Endothelial cell of umbilical vein (primary cell): ENCODE data around the gene R3HCC1L. TPM values are rescaled to one million over a fixed set of nuclear protein-coding genes. Genes with fewer than 3 reads are reported as not detected.

Experiments used
- BruUV-seq: library from RNA; stranded (reverse); fragments of 400-500 nt; replicated peaks from 2 replicates; lab custom pipeline; 2021; lab: Mats Ljungman, UMichigan
- CTCF ChIA-PET: fragments of 300-600, 350-600 bp; sonication (Branson Sonifier 250); formaldehyde crosslinking; loops from one replicate; lab custom pipeline; 2021; ENCODE audit warnings: antibody characterized with exemption, inconsistent platforms; lab: Charles Lee
- POLR2A ChIA-PET: fragments of 300-600, 350-600 bp; sonication (Branson Sonifier 250); formaldehyde crosslinking; loops from one replicate; lab custom pipeline; 2021; ENCODE audit warnings: antibody characterized with exemption, inconsistent platforms; lab: Charles Lee
- DNase-seq: peaks from one replicate; pipeline ENCODE4 v3.0.0-alpha.2; 2011; ENCODE audit warnings: low read depth, low spot score
- FAIRE-seq: peaks from 2 replicates; lab custom pipeline; 2011; peaks lifted over from hg19 to GRCh38; lab: Jason Lieb, UNC
- H2AFZ ChIP-seq: 2 replicates; pipeline ENCODE4 v1.6.0; 2012; ENCODE audit warnings: low read depth, low read length, control low read depth, inconsistent platforms
- H3K27ac ChIP-seq: 2 replicates; pipeline ENCODE4 v1.5.1; 2011; ENCODE audit warnings: low read depth, mild to moderate bottlenecking, control low read depth, low read length, moderate library complexity; ENCODE audit not compliant: insufficient read depth
- H3K27me3 ChIP-seq, 2 experiments: 2 replicates each; pipeline versions ENCODE4 v1.6.0 to v1.6.1; 2011; ENCODE audit warnings: low read length in 2 of 2, mixed read lengths in 1 of 2; ENCODE audit not compliant: control insufficient read depth in 2 of 2, insufficient read depth in 2 of 2
- H3K36me3 ChIP-seq, 2 experiments: 2 replicates in 1 of 2; 3 replicates in 1 of 2; pipeline ENCODE4 v1.5.1; 2011; ENCODE audit warnings: low read length in 2 of 2, mild to moderate bottlenecking in 1 of 2, moderate library complexity in 1 of 2; ENCODE audit not compliant: control insufficient read depth in 2 of 2, insufficient read depth in 2 of 2; ENCODE audit errors: extremely low read depth in 1 of 2
- H3K4me1 ChIP-seq: 3 replicates; pipeline ENCODE4 v1.5.1; 2011; ENCODE audit warnings: mild to moderate bottlenecking, low read length; ENCODE audit not compliant: control insufficient read depth, insufficient read depth; ENCODE audit errors: extremely low read depth
- H3K4me2 ChIP-seq: 2 replicates; pipeline ENCODE4 v1.6.1; 2011; ENCODE audit warnings: low read length, control low read depth, mixed read lengths; ENCODE audit not compliant: insufficient read depth
- H3K4me3 ChIP-seq, 3 experiments: fragments of 200-600 bp in 1 of 3; sonication (generic), shearing (Covaris generic) in 1 of 3; replicated peaks in 1 of 3; 2 replicates each; pipeline ENCODE4 v1.5.1; 2011 to 2016; ENCODE audit warnings: control low read depth in 3 of 3, low read length in 3 of 3, mild to moderate bottlenecking in 2 of 3, inconsistent platforms in 1 of 3, low read depth in 1 of 3, moderate library complexity in 1 of 3; ENCODE audit not compliant: insufficient read depth in 1 of 3
- H3K79me2 ChIP-seq: 2 replicates; pipeline ENCODE4 v1.6.0; 2012; ENCODE audit warnings: low read length, inconsistent platforms; ENCODE audit not compliant: control insufficient read depth, insufficient read depth
- H3K9ac ChIP-seq: replicated peaks from 2 replicates; pipeline ENCODE3; 2011; ENCODE audit warnings: low read length, control low read depth; ENCODE audit not compliant: insufficient read depth; ENCODE audit errors: extremely low read depth
- H3K9me1 ChIP-seq: replicated peaks from 3 replicates; pipeline ENCODE4 v1.6.0; 2011; ENCODE audit warnings: mild to moderate bottlenecking, low read length; ENCODE audit not compliant: control insufficient read depth, insufficient read depth; ENCODE audit errors: extremely low read depth
- H3K9me3 ChIP-seq: replicated peaks from 2 replicates; pipeline ENCODE4 v1.5.1; 2012; ENCODE audit warnings: low read length, inconsistent platforms; ENCODE audit not compliant: control insufficient read depth, insufficient read depth
- H4K20me1 ChIP-seq: replicated peaks from 2 replicates; pipeline ENCODE3; 2011; ENCODE audit warnings: mild to moderate bottlenecking, low read length; ENCODE audit not compliant: control insufficient read depth, insufficient read depth; ENCODE audit errors: extremely low read depth
- FOS ChIP-seq: IDR thresholded peaks from 2 replicates; pipeline ENCODE4 v1.6.1; 2011; ENCODE audit warnings: mild to moderate bottlenecking, low read length, moderate library complexity, borderline replicate concordance; ENCODE audit not compliant: insufficient read depth
- JUN ChIP-seq: IDR thresholded peaks from 2 replicates; pipeline ENCODE4 v1.6.1; 2011; ENCODE audit warnings: borderline replicate concordance, low read depth; ENCODE audit not compliant: insufficient read length, insufficient read depth
- POLR2A ChIP-seq: IDR thresholded peaks from 2 replicates; pipeline ENCODE4 v1.6.1; 2012; ENCODE audit warnings: low read depth, mild to moderate bottlenecking, control low read depth, low read length
- POLR2AphosphoS5 ChIP-seq: IDR thresholded peaks from 2 replicates; pipeline ENCODE4 v1.6.1; 2012; ENCODE audit warnings: low read depth, mild to moderate bottlenecking, control low read depth, low read length, moderate library complexity; ENCODE audit not compliant: insufficient read depth
- dilution Hi-C: fragments of 300-500 bp; cut with MboI; formaldehyde crosslinking; loops from one replicate; pipeline ENCODE4 v1.15.0; 2019; ENCODE audit warnings: low sequenced_read_pairs; ENCODE audit not compliant: extremely low pct_ligation_motif_present
- intact Hi-C: fragments of 100-400 bp; cut with micrococcal nuclease; formaldehyde crosslinking; loops from one replicate; pipeline ENCODE4 v1.10.0; 2022
- polyA plus RNA-seq, 4 experiments: library from polyadenylated mRNA; depleted of rRNA in 3 of 4; stranded (reverse) in 3 of 4; unstranded in 1 of 4; fragments of >200 nt; gene quantifications; 2 replicates each; pipeline versions ENCODE4 v1.2.1 to v1.2.3, GENCODE V29; 2011 to 2012; ENCODE audit warnings: missing spikeins in 1 of 4
- total RNA-seq: library from RNA; stranded (reverse); gene quantifications from 2 replicates; pipeline ENCODE4 v1.2.3, GENCODE V29; 2021
- TF ChIP-seq, protein P1 (sequence below): IDR thresholded peaks from 2 replicates; pipeline ENCODE4 v1.6.1; 2011; ENCODE audit not compliant: insufficient read depth, insufficient read length

The R3HCC1L gene
- total and polyA plus RNA-seq, 2 donors (not counting 3 experiments of a cell fraction or from before 2014, with no cell fraction given): 6.3 to 12.4 TPM

DNA sequence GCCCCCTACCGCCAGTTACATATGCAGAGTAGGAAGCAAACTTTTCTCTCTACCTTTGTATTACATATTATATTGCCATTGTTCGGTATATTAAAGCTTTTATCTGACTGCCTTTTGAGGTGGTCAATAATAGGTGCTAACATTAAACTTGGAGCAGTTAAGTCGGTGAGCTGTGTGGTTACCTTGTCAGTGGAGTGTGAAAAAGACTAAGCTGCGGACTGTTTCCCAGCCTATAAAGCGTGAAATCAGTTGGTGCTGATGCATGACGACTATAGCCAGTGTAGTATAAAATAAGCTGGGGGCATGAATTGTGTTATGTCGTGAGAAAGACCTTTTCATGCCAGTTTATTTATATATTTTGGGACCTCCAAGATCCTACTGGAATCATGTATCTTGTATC is 33.7 kb downstream of the R3HCC1L start:
- FAIRE-seq (no peak), DNase-seq (no peak)
- BruUV-seq: no TSS peak
- TF ChIP-seq JUN (no peak), POLR2AphosphoS5 (no peak)
- H3K79me2 ChIP-seq: peaks cover 2% of the 10 kb centered on the region
- H3K27me3 ChIP-seq: no peaks in the 10 kb centered on the region
- intact Hi-C loops (no loop called here), dilution Hi-C loops (no loop called here)
- no peaks in the 10 kb centered on the region for H3K9me3 ChIP-seq
- H3K4me1 ChIP-seq: no peaks in the 10 kb centered on the region
- ChIA-PET POLR2A (no interaction called here), CTCF (interaction anchor here (0.8 to 2.5 kb wide), 4 partner anchors 33 to 1108 kb away, joined by 3 to 16 read pairs (median 5); partner anchors contain the start of gene R3HCC1L)
- H3K27ac ChIP-seq: no peak overlapping the region
- no peak overlapping the region for H2AFZ ChIP-seq
- H3K4me3 ChIP-seq: no peak overlapping the region
- no peaks in the 10 kb centered on the region for H4K20me1 ChIP-seq
- H3K4me2 ChIP-seq: no peak overlapping the region
- H3K9me1 ChIP-seq: no peaks in the 10 kb centered on the region
- H3K36me3 ChIP-seq: peaks cover 0 to 2% of the 10 kb centered on the region in 2 experiments
- no peak overlapping the region for H3K9ac ChIP-seq

DNA sequence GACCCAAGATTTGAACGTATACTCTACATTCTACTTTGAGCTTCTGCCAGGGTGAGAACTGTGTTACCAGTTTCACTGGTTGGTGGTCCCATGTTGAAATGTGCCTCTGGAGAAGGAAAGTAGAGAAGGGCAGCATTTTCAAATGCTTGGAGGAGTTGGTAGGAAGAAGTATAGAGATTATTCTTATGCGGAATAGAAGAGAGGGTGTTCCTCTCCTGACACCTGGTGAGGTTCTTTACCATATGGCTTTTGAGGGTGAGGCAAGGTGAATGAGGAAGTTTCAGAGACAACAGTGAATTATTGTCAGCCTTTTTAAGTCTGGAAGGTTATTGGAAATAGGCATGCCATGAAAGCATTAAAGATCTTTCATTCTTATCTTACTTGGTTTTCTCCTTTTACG is 34.3 kb downstream of the R3HCC1L start:
- TF ChIP-seq JUN (no peak), FOS (no peak), POLR2A (no peak)
- TF ChIP-seq, protein P1, sequence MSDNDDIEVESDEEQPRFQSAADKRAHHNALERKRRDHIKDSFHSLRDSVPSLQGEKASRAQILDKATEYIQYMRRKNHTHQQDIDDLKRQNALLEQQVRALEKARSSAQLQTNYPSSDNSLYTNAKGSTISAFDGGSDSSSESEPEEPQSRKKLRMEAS: no peak
- intact Hi-C loops (no loop called here), dilution Hi-C loops (no loop called here)
- H3K36me3 ChIP-seq: peaks cover 0 to 2% of the 10 kb centered on the region in 2 experiments
- POLR2A ChIA-PET: no interaction called here
- CTCF ChIA-PET: interaction anchor here (1.1 to 5.7 kb wide), 6 partner anchors 13 to 1108 kb away, joined by 3 to 264 read pairs (median 12); partner anchors contain the start of gene R3HCC1L
- H4K20me1 ChIP-seq: no peaks in the 10 kb centered on the region
- no peaks in the 10 kb centered on the region for H3K4me1 ChIP-seq
- H3K9me3 ChIP-seq: no peaks in the 10 kb centered on the region
- no TSS peak for BruUV-seq
- no peaks in the 10 kb centered on the region for H3K9me1 ChIP-seq
- H3K27ac ChIP-seq: no peak overlapping the region
- H3K27me3 ChIP-seq: no peaks in the 10 kb centered on the region
- H2AFZ ChIP-seq: no peak overlapping the region
- H3K4me3 ChIP-seq: no peak overlapping the region
- no peak overlapping the region for H3K4me2 ChIP-seq
- peaks cover 4% of the 10 kb centered on the region for H3K79me2 ChIP-seq
- DNase-seq (no peak), FAIRE-seq (no peak)
- H3K9ac ChIP-seq: no peak overlapping the region
